Measurements from ENCODE around the gene GABPB2.

- TF ChIP-seq CTCF (IDR thresholded peaks at IDR 0.05; ENCODE audit: poor library complexity): no peak
- TF ChIP-seq EZH2 (IDR thresholded peaks at IDR 0.05; ENCODE audit: borderline replicate concordance): no peak
- no peak for TF ChIP-seq EZH2phosphoT487 (IDR thresholded peaks at IDR 0.05; ENCODE audit: low read depth, severe bottlenecking, unreplicated experiment)
These were observed 72.0 kb downstream of the GABPB2 start for GRCh38 chr1:151142411-151143056.

All from hepatocyte (in vitro differentiated cells).